Left ventricle myocardium superior (tissue), 1 donor: ENCODE measurements around the gene DTX4. TPM values are rescaled to one million over a fixed set of nuclear protein-coding genes. Genes with fewer than 3 reads are reported as not detected.

ENCODE experiments used
- ATAC-seq: fragments of 200-7000 bp; cut with Tn5 transposase; one replicate; pipeline ENCODE4 v1.9.1; 2020; ENCODE audit warnings: mild to moderate bottlenecking, moderate library complexity
- DNase-seq: peaks from one replicate; pipeline ENCODE4 v3.0.0-alpha.2; 2020
- intact Hi-C: fragments of 100-400 bp; cut with micrococcal nuclease; formaldehyde crosslinking; loops from one replicate; pipeline ENCODE4 v1.11.0; 2022
- total RNA-seq: library from RNA; stranded (reverse); fragmentation: NEBNext Ultra II Directional; extraction: Animal tissue kit (Norgen Biotek cat#: 25700); gene quantifications from one replicate; pipeline ENCODE4 v1.2.1, GENCODE V29; 2021
- donor health status: DM: no; HTN: yes; CAD: no; lungs with severe emphysema.

DTX4 gene
- total RNA-seq, 1 donor from 2014 or later, result 2.6 TPM

- ATAC-seq, result no peak
- DNase-seq, result no peak
- intact Hi-C loops, result no loop called here
Measured at GRCh38 chr11:59212222-59212621, 40.3 kb downstream of the DTX4 start.

GRCh38 chr11:59212744-59213631 lies 41.1 kb downstream of the DTX4 start, which contains the start of gene MPEG1:
TSS of gene MPEG1 (minus strand) at chr11:59212927. CDS start at chr11:59212865, 62 bp downstream.
- DNase-seq (no peak), ATAC-seq (peak; percentile 47)
- intact Hi-C loops, result no loop called here

GRCh38 chr11:59214141-59214893 lies 42.4 kb downstream of the DTX4 start:
- intact Hi-C loops, result no loop called here
- ATAC-seq (no peak), DNase-seq (no peak)

- no peak for DNase-seq
- intact Hi-C loops, result no loop called here
- peak; percentile 71 for ATAC-seq
Measured at GRCh38 chr11:59216641-59217564, 45.0 kb downstream of the DTX4 start.

- intact Hi-C loops, result no loop called here
- ATAC-seq (no peak), DNase-seq (no peak)
Measured at GRCh38 chr11:59218319-59218718, 46.4 kb downstream of the DTX4 start.

GRCh38 chr11:59218893-59219292 lies 47.0 kb downstream of the DTX4 start:
- ATAC-seq, result no peak
- intact Hi-C loops, result no loop called here
- DNase-seq, result no peak

- no peak for DNase-seq
- intact Hi-C loops, result no loop called here
- no peak for ATAC-seq
Measured at GRCh38 chr11:59219836-59220235, 47.9 kb downstream of the DTX4 start.

- ATAC-seq, result no peak
- no peak for DNase-seq
- intact Hi-C loops, result no loop called here
Measured at GRCh38 chr11:59221441-59221840, 49.5 kb downstream of the DTX4 start.

GRCh38 chr11:59222464-59223060 lies 50.6 kb downstream of the DTX4 start:
- no peak for DNase-seq
- no peak for ATAC-seq
- intact Hi-C loops, result no loop called here

GRCh38 chr11:59223177-59223576 lies 51.2 kb downstream of the DTX4 start:
- DNase-seq (no peak), ATAC-seq (no peak)
- intact Hi-C loops, result no loop called here

- no peak for DNase-seq
- intact Hi-C loops, result no loop called here
- ATAC-seq, result peak; percentile 26
Measured at GRCh38 chr11:59223611-59224010, 51.7 kb downstream of the DTX4 start.

- intact Hi-C loops, result no loop called here
- DNase-seq (no peak), ATAC-seq (peak; percentile 86)
Measured at GRCh38 chr11:59224351-59224928, 52.5 kb downstream of the DTX4 start.

- intact Hi-C loops, result no loop called here
- ATAC-seq (no peak), DNase-seq (no peak)
Measured at GRCh38 chr11:59225017-59225416, 53.1 kb downstream of the DTX4 start.

GRCh38 chr11:59226396-59226795 lies 54.5 kb downstream of the DTX4 start:
- intact Hi-C loops, result no loop called here
- ATAC-seq, result no peak

GRCh38 chr11:59240322-59240721 lies 68.4 kb downstream of the DTX4 start:
- DNase-seq (no peak), ATAC-seq (no peak)
- intact Hi-C loops, result no loop called here

More at GRCh38 chr11:59226396-59226795, 54.5 kb downstream of the DTX4 start:
- no peak for DNase-seq

- ATAC-seq (no peak), DNase-seq (no peak)
- intact Hi-C loops, result no loop called here
Measured at GRCh38 chr11:59243633-59244032, 71.7 kb downstream of the DTX4 start.

- intact Hi-C loops, result no loop called here
- ATAC-seq (peak; percentile 82), DNase-seq (peak; percentile 50)
Measured at GRCh38 chr11:59247531-59248227, 75.7 kb downstream of the DTX4 start.

- DNase-seq (no peak), ATAC-seq (no peak)
- intact Hi-C loops, result no loop called here
Measured at GRCh38 chr11:59249535-59249934, 77.6 kb downstream of the DTX4 start.
